ENCODE results near the gene HK2. TPM values are rescaled to one million over a fixed set of nuclear protein-coding genes. Genes with fewer than 3 reads are reported as not detected.

HK2 gene
- total and polyA plus RNA-seq, 7 experiments from 2014 or later: 3.6 to 74.6 (median 12.1) TPM

DNA sequence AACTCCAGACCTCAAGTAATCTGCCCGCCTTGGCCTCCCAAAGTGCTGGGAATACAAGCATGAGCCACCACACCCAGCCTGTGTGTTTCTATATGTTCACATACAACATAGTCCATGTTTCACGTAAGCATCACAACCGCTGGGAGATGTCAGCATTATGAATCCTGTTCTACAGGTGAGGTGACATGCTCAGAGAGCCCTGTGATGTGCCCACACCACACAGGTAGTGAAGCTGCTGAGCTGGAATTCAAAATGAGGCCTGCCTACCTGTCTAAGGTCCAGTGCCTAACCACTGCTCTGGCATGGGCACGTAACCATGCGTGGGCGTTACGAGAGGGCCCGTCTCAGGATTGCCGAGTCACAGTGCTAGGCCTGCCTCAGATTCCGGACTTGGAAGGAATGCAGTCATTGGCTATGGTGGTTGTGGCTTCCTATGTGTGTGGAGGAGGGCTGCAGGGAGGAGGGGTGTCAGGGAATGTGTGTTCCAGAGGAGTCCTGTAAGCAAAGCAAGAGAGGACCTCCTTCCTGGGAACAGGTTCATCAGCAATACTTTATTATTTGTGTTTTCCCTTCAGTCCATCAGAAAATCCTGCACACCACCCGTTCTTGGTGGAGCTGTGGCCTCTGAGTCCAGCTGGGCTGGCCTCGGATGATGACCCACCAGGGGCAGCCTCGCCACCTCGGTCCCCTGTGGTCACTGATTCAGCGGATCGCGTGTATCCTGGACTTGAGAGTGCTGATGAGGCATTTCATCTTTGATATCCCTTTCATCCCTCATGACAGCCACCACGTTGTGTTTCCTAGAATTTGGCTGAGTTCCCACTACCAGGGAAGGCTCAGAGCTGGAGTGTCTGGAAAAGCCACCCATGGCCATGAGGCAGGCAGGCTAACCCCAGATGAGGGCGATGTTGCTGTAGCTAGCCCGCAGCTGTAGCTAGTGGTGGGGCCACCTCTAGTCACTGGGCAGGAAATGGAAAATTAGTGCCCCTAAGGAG, 31.1 kb downstream of the HK2 start:
- Histone ChIP-seq H3K4me3 (ENCODE audit: low read length) (no peak overlapping the region), H3K9me3 (ENCODE audit: control insufficient read depth in 2 of 3, low read length in 3 of 3) (no peaks in the 10 kb centered on the region), H3K27me3 (ENCODE audit: control insufficient read depth in 2 of 2, insufficient read depth in 2 of 2, low read length in 2 of 2) (no peaks in the 10 kb centered on the region), H3K36me3 (ENCODE audit: control insufficient read depth in 2 of 3, insufficient read depth in 3 of 3, low read length in 3 of 3) (peaks cover 0 to 13% (median 0%) of the 10 kb centered on the region in 3 experiments), H3K27ac (ENCODE audit: low read depth, low read length) (no peak overlapping the region), H3K4me1 (ENCODE audit: control insufficient read depth in 2 of 2, insufficient read depth in 2 of 2, low read length in 2 of 2) (no peaks in the 10 kb centered on the region)
- ChIA-PET POLR2A (no interaction called here), CTCF (no interaction called here)
- peak; percentile 36 for ATAC-seq
- peaks cover 8 to 68% (median 29%) of the 10 kb centered on the region in 7 donors for H3K4me1 Mint-ChIP-seq
- no peaks in the 10 kb centered on the region for H3K9me3 Mint-ChIP-seq
- H3K36me3 Mint-ChIP-seq: peaks cover 0 to 24% (median 14%) of the 10 kb centered on the region in 5 donors
- no peak overlapping the region for H3K4me3 Mint-ChIP-seq
- H3K27me3 Mint-ChIP-seq: no peaks in the 10 kb centered on the region
- DNase-seq: no peak
- H3K27ac Mint-ChIP-seq: peak overlapping the region in 2 of 9 donors; percentile 12 to 26
- intact Hi-C loops (cut with micrococcal nuclease): no loop called here

DNA sequence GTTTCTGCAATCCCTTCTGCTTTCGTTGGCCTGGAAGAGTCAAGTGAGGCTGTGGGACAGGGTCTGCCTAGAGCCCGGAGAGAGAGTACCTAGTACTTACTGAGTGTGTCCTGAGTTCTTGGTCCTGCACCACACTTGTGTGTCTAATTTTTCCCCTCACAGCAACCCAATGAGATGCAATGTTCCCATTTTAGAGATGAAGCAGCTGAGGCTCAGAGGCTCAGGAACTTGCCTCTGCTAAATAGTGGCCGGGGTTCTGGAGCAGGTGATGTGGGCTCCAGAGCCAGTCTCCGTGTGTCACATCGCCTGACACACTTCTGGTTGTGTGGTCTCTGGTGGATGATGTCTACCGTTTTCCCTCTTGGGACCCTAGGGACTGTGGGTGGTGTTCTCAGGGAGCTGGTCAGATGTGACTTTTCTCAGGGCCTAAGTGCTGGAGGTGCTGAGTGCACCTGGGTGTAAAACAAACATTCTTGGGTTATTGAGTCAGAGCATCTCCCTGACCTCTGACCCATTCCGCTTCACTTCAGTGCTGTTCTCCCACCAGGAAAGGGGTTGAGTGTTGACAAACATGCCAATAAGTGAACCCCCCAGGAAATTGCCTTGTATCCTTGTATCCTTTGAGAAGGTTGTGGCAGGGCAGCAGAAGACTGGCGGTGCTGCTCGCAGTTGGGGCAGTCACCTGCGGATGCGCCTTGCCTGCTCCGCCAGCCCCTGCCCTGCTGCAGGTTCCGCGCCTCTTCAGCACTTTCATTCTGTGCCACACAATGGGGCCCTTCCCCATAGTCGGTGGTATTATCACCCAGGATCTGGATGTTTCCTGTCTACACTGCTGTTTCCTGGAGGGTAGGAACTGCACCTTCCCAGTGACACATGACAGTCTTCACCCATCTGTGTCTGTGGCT, 32.1 kb downstream of the HK2 start:
- DNase-seq (no peak), ATAC-seq (no peak)
- Mint-ChIP-seq H3K27ac (peak overlapping the region in 7 of 9 donors; percentile 5 to 79 (median 60)), H3K36me3 (peaks cover 0 to 18% (median 12%) of the 10 kb centered on the region in 5 donors), H3K27me3 (no peaks in the 10 kb centered on the region), H3K4me3 (no peak overlapping the region), H3K9me3 (no peaks in the 10 kb centered on the region), H3K4me1 (peaks cover 8 to 66% (median 29%) of the 10 kb centered on the region in 7 donors)
- Histone ChIP-seq H3K4me3 (ENCODE audit: low read length) (no peak overlapping the region), H3K27ac (ENCODE audit: low read depth, low read length) (no peak overlapping the region), H3K9me3 (ENCODE audit: control insufficient read depth in 2 of 3, low read length in 3 of 3) (no peaks in the 10 kb centered on the region), H3K4me1 (ENCODE audit: control insufficient read depth in 2 of 2, insufficient read depth in 2 of 2, low read length in 2 of 2) (no peaks in the 10 kb centered on the region), H3K36me3 (ENCODE audit: control insufficient read depth in 2 of 3, insufficient read depth in 3 of 3, low read length in 3 of 3) (peaks cover 0 to 13% (median 0%) of the 10 kb centered on the region in 3 experiments), H3K27me3 (ENCODE audit: control insufficient read depth in 2 of 2, insufficient read depth in 2 of 2, low read length in 2 of 2) (no peaks in the 10 kb centered on the region)
- intact Hi-C loops (cut with micrococcal nuclease): no loop called here
- POLR2A ChIA-PET: no interaction called here
- CTCF ChIA-PET: no interaction called here

DNA sequence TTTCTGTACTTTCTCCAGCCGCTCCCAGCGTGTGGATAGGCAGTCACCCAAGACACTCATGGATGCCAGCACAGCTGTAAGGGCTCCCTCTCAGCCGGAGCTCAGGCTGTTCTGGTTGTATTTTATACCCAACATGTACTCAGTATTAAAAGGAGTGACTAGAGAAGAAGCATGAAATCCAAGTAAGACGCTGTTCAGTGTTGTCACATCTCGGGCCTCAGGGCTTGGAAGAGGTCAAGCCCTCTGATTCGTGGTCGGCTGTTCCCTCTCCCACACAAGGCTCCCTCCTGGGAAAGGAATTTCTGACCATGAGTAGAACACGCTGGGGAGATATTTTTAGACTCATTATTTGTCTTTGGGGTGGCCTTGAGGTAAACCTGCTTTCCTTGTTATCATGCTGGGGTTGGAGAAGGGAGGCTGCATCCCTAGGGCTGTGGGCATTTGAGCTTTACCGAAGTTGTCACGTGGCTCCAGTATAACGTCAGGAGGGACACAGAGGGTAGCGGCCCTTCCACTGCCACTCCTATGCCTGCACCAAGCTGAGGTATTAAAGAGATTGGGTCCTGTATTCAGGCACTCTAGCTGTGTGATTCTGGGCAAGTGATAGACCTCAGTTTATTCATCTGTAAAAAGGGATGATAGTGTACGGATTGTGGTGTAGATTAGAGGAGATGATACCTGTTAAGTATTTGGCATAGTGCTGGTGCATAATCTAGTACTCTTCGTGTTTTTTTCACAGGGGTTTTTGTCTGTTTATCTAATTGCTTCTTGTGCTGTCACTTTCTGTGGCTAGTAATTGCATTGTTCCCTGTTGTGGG, 34.1 kb downstream of the HK2 start:
- intact Hi-C loops (cut with micrococcal nuclease): no loop called here
- H3K27me3 ChIP-seq (ENCODE audit: control insufficient read depth in 2 of 2, insufficient read depth in 2 of 2, low read length in 2 of 2): no peaks in the 10 kb centered on the region
- no peak overlapping the region for H3K4me3 ChIP-seq (ENCODE audit: low read length)
- H3K4me1 ChIP-seq (ENCODE audit: control insufficient read depth in 2 of 2, insufficient read depth in 2 of 2, low read length in 2 of 2): no peaks in the 10 kb centered on the region
- H3K36me3 Mint-ChIP-seq: peaks cover 0 to 21% (median 8%) of the 10 kb centered on the region in 5 donors
- peak overlapping the region in 3 of 9 donors; percentile 5 to 46 (median 24) for H3K27ac Mint-ChIP-seq
- H3K27me3 Mint-ChIP-seq: no peaks in the 10 kb centered on the region
- ChIA-PET POLR2A (no interaction called here), CTCF (interaction anchor here (0.7 to 1.0 kb wide), 2 partner anchors 30 to 31 kb away, joined by 3 read pairs; no protein-coding TSS in a partner anchor)
- DNase-seq (no peak), ATAC-seq (no peak)
- no peaks in the 10 kb centered on the region for H3K9me3 ChIP-seq (ENCODE audit: control insufficient read depth in 2 of 3, low read length in 3 of 3)
- peak overlapping the region in 1 of 10 donors; percentile 14 for H3K4me3 Mint-ChIP-seq
- H3K4me1 Mint-ChIP-seq: peaks cover 8 to 52% (median 19%) of the 10 kb centered on the region in 7 donors
- H3K36me3 ChIP-seq (ENCODE audit: control insufficient read depth in 2 of 3, insufficient read depth in 3 of 3, low read length in 3 of 3): peaks cover 0 to 13% (median 0%) of the 10 kb centered on the region in 3 experiments
- H3K27ac ChIP-seq (ENCODE audit: low read depth, low read length): no peak overlapping the region
- H3K9me3 Mint-ChIP-seq: no peaks in the 10 kb centered on the region

DNA sequence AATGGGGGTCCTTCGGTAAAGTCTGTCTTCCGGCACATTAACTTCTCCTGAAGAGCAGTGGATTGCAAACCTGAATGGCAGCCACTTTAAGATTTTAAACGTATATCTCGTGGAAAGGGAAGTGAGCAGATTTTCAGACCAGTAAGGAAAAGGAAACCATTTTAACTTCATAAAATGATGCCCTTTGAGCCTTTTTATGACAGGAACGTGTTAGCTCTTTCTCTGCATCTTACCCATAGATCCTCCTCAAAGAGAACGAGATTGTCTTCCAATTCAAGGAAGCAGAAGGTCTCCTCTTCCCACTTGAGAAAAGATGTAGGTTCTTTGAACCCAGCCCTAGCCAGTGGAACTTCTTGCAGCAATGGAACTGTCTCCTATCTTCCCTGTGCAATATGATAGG, 35.6 kb downstream of the HK2 start:
- Histone ChIP-seq H3K27ac (ENCODE audit: low read depth, low read length) (no peak overlapping the region), H3K4me3 (ENCODE audit: low read length) (no peak overlapping the region), H3K36me3 (ENCODE audit: control insufficient read depth in 2 of 3, insufficient read depth in 3 of 3, low read length in 3 of 3) (peaks cover 0 to 22% (median 0%) of the 10 kb centered on the region in 3 experiments), H3K9me3 (ENCODE audit: control insufficient read depth in 2 of 3, low read length in 3 of 3) (no peaks in the 10 kb centered on the region), H3K4me1 (ENCODE audit: control insufficient read depth in 2 of 2, insufficient read depth in 2 of 2, low read length in 2 of 2) (no peaks in the 10 kb centered on the region), H3K27me3 (ENCODE audit: control insufficient read depth in 2 of 2, insufficient read depth in 2 of 2, low read length in 2 of 2) (no peaks in the 10 kb centered on the region)
- Mint-ChIP-seq H3K4me3 (no peak overlapping the region), H3K27ac (no peak overlapping the region), H3K36me3 (peaks cover 6 to 21% (median 14%) of the 10 kb centered on the region in 5 donors), H3K27me3 (no peaks in the 10 kb centered on the region), H3K4me1 (peaks cover 11 to 38% (median 17%) of the 10 kb centered on the region in 7 donors), H3K9me3 (no peaks in the 10 kb centered on the region)
- ATAC-seq: no peak
- ChIA-PET CTCF (interaction anchor here (0.6 to 1.4 kb wide), 4 partner anchors 33 to 746 kb away, joined by 3 to 5 read pairs (median 4); no protein-coding TSS in a partner anchor), POLR2A (interaction anchor here (0.7 kb wide), 2 partner anchors 20 to 32 kb away, joined by 3 to 4 read pairs; no protein-coding TSS in a partner anchor)
- no peak for DNase-seq
- intact Hi-C loops (cut with micrococcal nuclease): no loop called here

DNA sequence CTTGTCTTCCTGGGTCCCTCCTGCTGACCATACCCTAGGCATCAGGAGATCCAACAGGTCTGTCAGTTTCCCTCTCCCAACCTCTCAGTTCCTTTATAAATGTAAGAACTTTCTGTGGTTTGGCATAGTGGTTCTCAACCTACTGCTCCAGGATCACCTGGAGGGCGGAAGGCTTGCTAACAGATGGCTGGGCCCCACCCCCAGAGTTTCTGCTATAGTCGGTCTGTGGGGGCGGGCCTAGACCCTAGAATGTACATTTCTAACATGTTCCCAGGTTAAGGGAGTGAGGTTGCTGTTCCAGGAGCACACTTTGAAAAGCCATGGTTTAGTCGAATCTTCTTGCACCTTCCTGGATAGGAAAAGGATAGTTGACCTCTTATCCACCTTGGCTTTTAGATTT, 37.0 kb downstream of the HK2 start:
- H3K27me3 ChIP-seq (ENCODE audit: control insufficient read depth in 2 of 2, insufficient read depth in 2 of 2, low read length in 2 of 2): no peaks in the 10 kb centered on the region
- no peak for ATAC-seq
- no peak for DNase-seq
- POLR2A ChIA-PET: no interaction called here
- Mint-ChIP-seq H3K4me3 (no peak overlapping the region), H3K9me3 (no peaks in the 10 kb centered on the region), H3K4me1 (peaks cover 11 to 31% (median 18%) of the 10 kb centered on the region in 7 donors), H3K27ac (peak overlapping the region in 1 of 9 donors; percentile 54), H3K27me3 (no peaks in the 10 kb centered on the region), H3K36me3 (peaks cover 6 to 21% (median 16%) of the 10 kb centered on the region in 5 donors)
- CTCF ChIA-PET: interaction anchor here (0.7 to 1.4 kb wide), 2 partner anchors 34 to 155 kb away, joined by 3 to 5 read pairs; no protein-coding TSS in a partner anchor
- H3K4me1 ChIP-seq (ENCODE audit: control insufficient read depth in 2 of 2, insufficient read depth in 2 of 2, low read length in 2 of 2): peaks cover 0 to under 1% of the 10 kb centered on the region in 2 donors
- no peak overlapping the region for H3K4me3 ChIP-seq (ENCODE audit: low read length)
- no peaks in the 10 kb centered on the region for H3K9me3 ChIP-seq (ENCODE audit: control insufficient read depth in 2 of 3, low read length in 3 of 3)
- H3K27ac ChIP-seq (ENCODE audit: low read depth, low read length): no peak overlapping the region
- peaks cover 0 to 22% (median 0%) of the 10 kb centered on the region in 3 experiments for H3K36me3 ChIP-seq (ENCODE audit: control insufficient read depth in 2 of 3, insufficient read depth in 3 of 3, low read length in 3 of 3)
- intact Hi-C loops (cut with micrococcal nuclease): no loop called here
